Neural progenitor cell (in vitro differentiated cells): ENCODE results near the gene FAM107A. TPM values are rescaled to one million over a fixed set of nuclear protein-coding genes. Genes with fewer than 3 reads are reported as not detected.
A peak's percentile ranks its signal among the peaks of the same experiment; 100 is the strongest.

Experiments
- DNase-seq: peaks from one replicate; pipeline ENCODE4 v3.0.0-alpha.2; 2016; ENCODE audit warnings: low spot score
- H2AFZ ChIP-seq: fragments of 200-600 bp; sonication (generic); replicated peaks from 2 replicates; pipeline ENCODE4 v1.6.1; 2016; ENCODE audit warnings: antibody characterized with exemption
- H3F3A ChIP-seq: fragments of 200-600 bp; sonication (generic); 2 replicates; pipeline ENCODE4 v1.6.1; 2016; ENCODE audit warnings: antibody characterized with exemption, low read depth
- H3K27ac ChIP-seq: fragments of 200-600 bp; sonication (generic); 2 replicates; pipeline ENCODE4 v1.5.1; 2016; ENCODE audit warnings: mild to moderate bottlenecking
- H3K27me3 ChIP-seq: fragments of 200-600 bp; sonication (generic); 2 replicates; pipeline ENCODE4 v1.6.1; 2016; ENCODE audit warnings: mild to moderate bottlenecking, moderate library complexity
- H3K36me3 ChIP-seq: fragments of 200-600 bp; sonication (generic); 2 replicates; pipeline ENCODE4 v1.5.1; 2016
- H3K4me1 ChIP-seq: fragments of 200-600 bp; sonication (generic); 2 replicates; pipeline ENCODE4 v1.6.1; 2016; ENCODE audit warnings: mixed run types
- H3K4me2 ChIP-seq: fragments of 200-600 bp; sonication (generic); 2 replicates; pipeline ENCODE4 v1.6.1; 2016
- H3K4me3 ChIP-seq: fragments of 200-600 bp; sonication (generic); 2 replicates; pipeline ENCODE4 v1.5.1; 2016
- H3K79me2 ChIP-seq: fragments of 200-600 bp; sonication (generic); 2 replicates; pipeline ENCODE4 v1.6.1; 2016; ENCODE audit warnings: low read depth
- H3K9ac ChIP-seq: fragments of 200-600 bp; sonication (generic); 2 replicates; pipeline ENCODE4 v1.6.1; 2016
- H3K9me3 ChIP-seq: fragments of 200-600 bp; sonication (generic); 2 replicates; pipeline ENCODE4 v1.5.1; 2016; ENCODE audit warnings: low read depth
- H4K20me1 ChIP-seq: fragments of 200-600 bp; sonication (generic); 2 replicates; pipeline ENCODE4 v1.6.1; 2016; ENCODE audit warnings: low read depth
- H3K27ac Mint-ChIP-seq: 3 replicates; pipeline ENCODE4 v1.8.0; 2021; ENCODE audit warnings: mixed read lengths
- H3K27me3 Mint-ChIP-seq: 2 replicates; pipeline ENCODE4 v1.8.0; 2022; ENCODE audit warnings: low read depth, mild to moderate bottlenecking, inconsistent platforms, moderate library complexity, mixed read lengths; ENCODE audit not compliant: insufficient read depth
- H3K36me3 Mint-ChIP-seq: 3 replicates; pipeline ENCODE4 v1.8.0; 2021; ENCODE audit warnings: mixed read lengths
- H3K4me1 Mint-ChIP-seq: 3 replicates; pipeline ENCODE4 v1.8.0; 2021; ENCODE audit warnings: mixed read lengths
- H3K4me3 Mint-ChIP-seq: 3 replicates; pipeline ENCODE4 v1.8.0; 2021; ENCODE audit warnings: mild to moderate bottlenecking, moderate library complexity, mixed read lengths
- H3K9me3 Mint-ChIP-seq: 3 replicates; pipeline ENCODE4 v1.8.0; 2020; ENCODE audit warnings: mixed read lengths
- CTCF ChIP-seq: fragments of 200-600 bp; sonication (generic); IDR thresholded peaks from 2 replicates; pipeline ENCODE4 v1.5.1; 2017; ENCODE audit warnings: antibody characterized with exemption, mild to moderate bottlenecking
- EZH2 ChIP-seq: fragments of 200-600 bp; sonication (generic); IDR thresholded peaks from 2 replicates; pipeline ENCODE4 v1.6.1; 2017; ENCODE audit warnings: antibody characterized with exemption, mild to moderate bottlenecking, moderate library complexity
- EZH2phosphoT487 ChIP-seq: fragments of 200-600 bp; sonication (generic); IDR thresholded peaks from 2 replicates; pipeline ENCODE4 v1.6.1; 2017; ENCODE audit warnings: antibody characterized with exemption
- total RNA-seq: library from RNA; depleted of rRNA; stranded (reverse); fragments of >200 nt; gene quantifications from 2 replicates; pipeline ENCODE4 v1.2.3, GENCODE V29; 2015; ENCODE audit warnings: low replicate concordance

The FAM107A gene
- total RNA-seq, 1 donor from 2014 or later: 0.11 TPM

GRCh38 chr3:58573640-58574039 is 3.6 kb downstream of the FAM107A start:
- no peaks in the 10 kb centered on the region for H3K79me2 ChIP-seq
- Mint-ChIP-seq H3K4me1 (peaks cover 70% of the 10 kb centered on the region), H3K27me3 (peaks cover 29% of the 10 kb centered on the region), H3K4me3 (no peak overlapping the region), H3K36me3 (peaks cover 3% of the 10 kb centered on the region), H3K9me3 (peaks cover 20% of the 10 kb centered on the region), H3K27ac (peak overlapping the region; percentile 35)
- no peaks in the 10 kb centered on the region for H3K36me3 ChIP-seq
- H3K9me3 ChIP-seq: no peaks in the 10 kb centered on the region
- H3K4me1 ChIP-seq: peaks cover 30% of the 10 kb centered on the region
- H3K4me2 ChIP-seq: peak overlapping the region; percentile 21
- H3K27me3 ChIP-seq: peaks cover 6% of the 10 kb centered on the region
- H3F3A ChIP-seq: peaks cover 13% of the 10 kb centered on the region
- H3K4me3 ChIP-seq: no peak overlapping the region
- TF ChIP-seq CTCF (no peak), EZH2 (no peak), EZH2phosphoT487 (no peak)
- no peak overlapping the region for H3K9ac ChIP-seq
- DNase-seq: no peak
- H4K20me1 ChIP-seq: no peaks in the 10 kb centered on the region
- no peak overlapping the region for H3K27ac ChIP-seq
- no peak overlapping the region for H2AFZ ChIP-seq

DNA sequence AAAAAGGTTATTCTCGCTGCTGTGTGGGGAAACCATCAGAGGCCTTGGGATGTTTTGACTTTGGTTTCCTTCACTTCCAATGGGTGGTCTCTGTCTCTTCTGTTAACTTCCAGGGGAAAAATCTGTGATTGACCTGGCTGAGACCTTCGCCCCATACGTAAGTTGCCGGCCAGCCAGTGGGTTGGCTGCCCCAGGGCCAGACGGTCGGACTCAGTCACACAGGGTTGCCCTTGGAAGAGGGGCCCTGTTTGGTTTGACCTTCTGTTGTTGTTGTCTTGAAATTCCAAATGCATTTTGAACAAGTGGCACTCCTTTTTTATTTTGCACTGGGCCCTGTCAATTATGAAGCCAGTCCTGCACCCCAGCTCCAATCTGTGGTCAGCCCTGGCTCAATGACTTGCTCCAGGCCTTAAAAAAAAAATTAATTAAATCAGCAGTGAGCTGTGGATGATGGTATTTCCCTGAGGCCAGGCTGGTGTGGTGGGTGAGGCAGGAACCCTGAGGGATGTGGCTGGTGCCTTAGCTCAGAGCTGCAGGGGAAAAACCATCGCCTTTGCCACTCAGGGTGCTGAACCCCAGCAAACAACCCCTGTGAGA is 4.5 kb downstream of the FAM107A start:
- no peaks in the 10 kb centered on the region for H3K79me2 ChIP-seq
- peaks cover 11% of the 10 kb centered on the region for H3F3A ChIP-seq
- no peak for DNase-seq
- H2AFZ ChIP-seq: no peak overlapping the region
- Mint-ChIP-seq H3K27ac (no peak overlapping the region), H3K4me1 (peaks cover 68% of the 10 kb centered on the region), H3K36me3 (peaks cover 3% of the 10 kb centered on the region), H3K4me3 (no peak overlapping the region), H3K9me3 (peaks cover 20% of the 10 kb centered on the region), H3K27me3 (peaks cover 30% of the 10 kb centered on the region)
- peaks cover 6% of the 10 kb centered on the region for H3K27me3 ChIP-seq
- no peak overlapping the region for H3K9ac ChIP-seq
- H3K4me1 ChIP-seq: peaks cover 30% of the 10 kb centered on the region
- no peak overlapping the region for H3K27ac ChIP-seq
- H3K9me3 ChIP-seq: no peaks in the 10 kb centered on the region
- no peak overlapping the region for H3K4me2 ChIP-seq
- no peaks in the 10 kb centered on the region for H3K36me3 ChIP-seq
- H3K4me3 ChIP-seq: no peak overlapping the region
- no peaks in the 10 kb centered on the region for H4K20me1 ChIP-seq
- TF ChIP-seq EZH2phosphoT487 (no peak), CTCF (no peak), EZH2 (no peak)

- no peak overlapping the region for H3K4me2 ChIP-seq
- no peaks in the 10 kb centered on the region for H4K20me1 ChIP-seq
- no peaks in the 10 kb centered on the region for H3K36me3 ChIP-seq
- H3K79me2 ChIP-seq: no peaks in the 10 kb centered on the region
- Mint-ChIP-seq H3K27me3 (peaks cover 31% of the 10 kb centered on the region), H3K27ac (no peak overlapping the region), H3K4me1 (peaks cover 62% of the 10 kb centered on the region), H3K9me3 (peaks cover 17% of the 10 kb centered on the region), H3K36me3 (peaks cover 3% of the 10 kb centered on the region), H3K4me3 (peak overlapping the region; percentile 14)
- no peak overlapping the region for H2AFZ ChIP-seq
- no peak for DNase-seq
- peaks cover 5% of the 10 kb centered on the region for H3F3A ChIP-seq
- no peak for TF ChIP-seq EZH2
- TF ChIP-seq CTCF: no peak
- TF ChIP-seq EZH2phosphoT487: no peak
- peaks cover 24% of the 10 kb centered on the region for H3K4me1 ChIP-seq
- no peaks in the 10 kb centered on the region for H3K9me3 ChIP-seq
- H3K4me3 ChIP-seq: no peak overlapping the region
- H3K27me3 ChIP-seq: peaks cover 6% of the 10 kb centered on the region
- no peak overlapping the region for H3K9ac ChIP-seq
- no peak overlapping the region for H3K27ac ChIP-seq
These were observed 5.1 kb downstream of the FAM107A start for GRCh38 chr3:58572013-58572633.
